Measurements from ENCODE around the gene LDAH. TPM values are rescaled to one million over a fixed set of nuclear protein-coding genes. Genes with fewer than 3 reads are reported as not detected.

The LDAH gene
- total and polyA plus RNA-seq, 2 experiments from 2014 or later: 12.1 to 37.5 TPM

- no peak for TF ChIP-seq CREB1 (CRISPR knock-in tag; IDR thresholded peaks at IDR 0.05; ENCODE audit: low read depth)
- TF ChIP-seq REST (IDR thresholded peaks at IDR 0.05; ENCODE audit: unreplicated experiment): no peak
- TF ChIP-seq ZNF114 (CRISPR knock-in tag; IDR thresholded peaks at IDR 0.05): no peak
Measured at GRCh38 chr2:20664431-20665242, 158.3 kb downstream of the LDAH start (continued).

GRCh38 chr2:20664071-20664390 lies 158.9 kb downstream of the LDAH start:
- Histone ChIP-seq H3K4me3 (no peak overlapping the region), H3K9me2 (ENCODE audit: insufficient read depth) (no peaks in the 10 kb centered on the region), H3K27ac (ENCODE audit: low read depth) (no peak overlapping the region), H3K79me2 (replicated peaks; ENCODE audit: insufficient read depth) (no peaks in the 10 kb centered on the region), H3K4me1 (ENCODE audit: insufficient read depth) (peaks cover 21% of the 10 kb centered on the region), H3F3A (replicated peaks; ENCODE audit: low read depth) (no peaks in the 10 kb centered on the region), H3K27me3 (ENCODE audit: insufficient read depth) (peaks cover 71% of the 10 kb centered on the region), H3K4me2 (no peak overlapping the region), H3K36me3 (ENCODE audit: insufficient read depth) (no peaks in the 10 kb centered on the region), H4K20me1 (replicated peaks; ENCODE audit: insufficient read depth) (no peaks in the 10 kb centered on the region), H2AFZ (no peak overlapping the region)
- Mint-ChIP-seq H3K4me3 (no peak overlapping the region), H3K9me3 (no peaks in the 10 kb centered on the region), H3K4me1 (peaks cover 27% of the 10 kb centered on the region), H3K27me3 (ENCODE audit: insufficient read depth, low read depth, poor library complexity) (peaks cover 67% of the 10 kb centered on the region), H3K36me3 (ENCODE audit: low read depth) (no peaks in the 10 kb centered on the region), H3K27ac (no peak overlapping the region)
- no peak for DNase-seq (ENCODE audit: low spot score)
- no peak for TF ChIP-seq EZH2 (IDR thresholded peaks at IDR 0.05; ENCODE audit: low read depth, unreplicated experiment)
- TF ChIP-seq JUNB (IDR thresholded peaks at IDR 0.05; ENCODE audit: unreplicated experiment): no peak
- no peak for TF ChIP-seq STAT1 (IDR thresholded peaks at IDR 0.05; ENCODE audit: unreplicated experiment)
- no peak for TF ChIP-seq CTCF (conservative IDR thresholded peaks at IDR 0.05; ENCODE audit: low read depth in 2 of 2)
- ATAC-seq: no peak

Data from GM23338 (cell line).